ENCODE results near the gene RASGRF1.

GRCh38 chr15:78949461-78949860 is 141.1 kb downstream of the RASGRF1 start:
- TF ChIP-seq RAD21 (IDR thresholded peaks at IDR 0.05; ENCODE audit: low read depth) (no peak), EP300 (IDR thresholded peaks at IDR 0.05; ENCODE audit: borderline replicate concordance) (no peak), FOXM1 (IDR thresholded peaks at IDR 0.05; ENCODE audit: borderline replicate concordance, low read depth) (no peak), YY1 (IDR thresholded peaks at IDR 0.05; ENCODE audit: low read depth) (no peak)
